Fibroblast of gingiva (primary cell): Measurements from ENCODE around the gene KCNQ2.
"Not testable (repeated sequence)": the region's sequence is repeated elsewhere in the genome, so short reads cannot be mapped to it uniquely, and the experiment has no call there.

Source experiments
- DNase-seq: peaks from one replicate; pipeline ENCODE4 v3.0.0-alpha.2; 2011; ENCODE audit warnings: low read depth

The KCNQ2 gene

DNA sequence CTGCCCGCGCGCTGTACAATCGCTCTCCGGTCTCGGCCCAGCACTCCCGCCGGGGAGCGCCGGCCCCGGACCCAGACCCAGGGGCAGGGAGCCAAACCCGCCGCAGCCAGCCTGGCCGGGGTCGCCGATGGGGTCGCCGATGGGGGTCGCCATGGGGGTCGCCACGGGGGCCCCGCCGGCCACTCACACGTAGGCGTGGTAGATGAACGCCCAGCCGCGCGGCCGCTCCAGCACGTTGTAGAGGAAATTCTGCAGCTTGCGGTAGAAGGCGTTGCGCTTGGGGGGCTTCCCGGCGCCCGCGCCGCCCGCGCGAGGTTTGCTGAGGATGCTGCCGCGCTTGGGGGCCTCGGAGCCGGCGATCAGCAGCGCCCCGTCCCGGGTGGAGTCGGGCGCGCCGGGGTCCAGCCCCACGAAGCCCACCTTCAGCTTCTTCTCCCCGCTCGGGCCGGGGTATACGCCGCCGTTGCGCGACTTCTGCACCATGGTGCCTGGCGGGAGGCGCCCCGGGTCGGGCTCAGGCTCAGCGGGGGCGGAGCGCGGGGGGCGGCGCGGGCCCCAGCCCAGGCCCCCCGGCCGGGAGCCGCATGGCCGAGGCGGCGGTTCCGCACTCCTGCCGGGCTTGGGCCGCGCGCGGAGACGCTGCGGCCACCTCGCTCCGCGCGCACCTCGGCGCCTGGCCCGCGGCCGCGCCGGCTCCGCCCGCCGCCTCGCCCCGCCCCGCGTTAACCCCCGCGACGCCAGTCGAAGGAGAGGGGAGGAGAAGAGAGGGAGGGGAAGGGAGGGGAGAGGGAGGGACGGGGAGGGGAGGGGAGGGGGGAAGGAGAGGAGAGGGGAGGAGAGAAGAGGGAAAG lies at the start of gene KCNQ2:
Gene KCNQ2, minus strand, starts transcription at position 675 of the 851 bp plus-strand sequence. Its CDS starts 192 bp downstream, at position 483.
- DNase-seq, result no peak

DNA sequence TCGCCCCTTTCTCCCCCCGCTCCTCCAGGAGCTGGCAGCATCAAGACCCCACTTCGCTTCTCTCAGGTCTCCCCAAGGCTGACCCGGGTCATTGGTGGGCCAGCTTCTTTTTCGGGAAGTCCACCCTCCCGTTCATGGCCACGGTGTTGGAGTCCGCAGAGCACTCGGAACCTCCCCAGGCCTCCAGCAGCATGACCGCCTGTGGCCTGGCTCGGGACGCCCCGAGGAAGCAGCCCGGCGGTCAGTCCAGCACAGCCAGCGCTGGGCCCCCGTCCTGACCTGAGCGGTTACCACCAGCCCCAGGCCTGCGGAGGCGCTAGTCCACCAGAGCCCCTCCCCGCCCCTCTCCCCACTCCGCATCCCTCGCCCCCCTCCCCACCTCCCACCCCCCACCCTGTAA lies 49.1 kb upstream of the KCNQ2 start:
- DNase-seq, result no peak

DNA sequence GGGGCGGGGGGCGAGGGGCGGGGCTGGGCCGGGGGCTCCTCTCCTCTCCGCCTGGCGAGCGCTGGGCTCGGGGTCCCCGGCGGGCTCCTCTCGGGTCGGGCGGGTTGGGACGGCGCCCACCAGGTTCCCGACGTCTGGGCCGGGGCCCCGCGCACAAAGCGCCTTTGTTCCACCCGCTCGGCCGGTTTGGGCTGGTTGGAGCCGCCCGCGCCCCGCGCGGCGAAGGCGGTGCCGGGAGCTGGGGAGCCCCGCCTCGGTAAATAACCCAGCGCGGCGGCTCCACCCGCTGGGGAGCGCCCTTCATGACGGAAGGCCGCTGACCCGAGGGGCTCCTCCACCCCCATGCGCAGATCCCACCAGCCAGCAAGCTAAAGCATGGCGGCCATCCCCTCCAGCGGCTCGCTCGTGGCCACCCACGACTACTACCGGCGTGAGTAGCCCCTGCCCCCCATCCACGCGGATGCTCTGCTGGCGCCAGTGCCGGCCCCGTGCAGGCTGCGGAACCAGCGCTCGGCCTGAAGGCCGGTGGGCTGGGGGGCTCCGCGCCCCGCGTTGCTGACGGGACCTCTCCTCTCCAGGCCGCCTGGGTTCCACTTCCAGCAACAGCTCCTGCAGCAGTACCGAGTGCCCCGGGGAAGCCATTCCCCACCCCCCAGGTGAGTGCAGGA lies 48.6 kb upstream of the KCNQ2 start:
- DNase-seq, result peak; percentile 42

DNA sequence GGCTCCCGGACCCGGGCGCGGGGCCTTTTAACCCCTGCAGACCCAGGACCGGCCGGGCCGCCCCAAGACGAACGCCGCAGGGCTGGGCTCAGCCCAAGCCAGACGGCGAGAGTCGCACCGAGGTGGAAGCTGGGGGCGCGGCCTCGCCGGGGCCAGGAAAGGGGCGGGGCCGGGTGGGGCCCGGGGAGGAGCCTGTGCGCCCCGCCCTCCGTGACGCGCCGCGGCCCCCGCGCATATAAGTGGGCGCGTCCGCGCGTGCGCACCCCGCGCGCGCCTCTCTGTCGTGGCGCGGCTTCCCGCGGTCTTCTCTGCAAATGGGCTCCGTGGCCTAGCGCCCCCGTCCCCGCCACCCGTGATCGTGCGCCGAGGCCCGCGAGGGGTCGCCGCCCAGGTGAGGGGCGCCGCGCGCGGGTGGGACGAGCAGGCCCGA lies 48.1 kb upstream of the KCNQ2 start, which contains the start of gene PPDPF:
Gene PPDPF, plus strand, starts transcription at position 262 of the 430 bp plus-strand sequence. CDS start 544 bp downstream, outside the sequence.
- DNase-seq, result peak; percentile 76

GRCh38 chr20:63519668-63520503 lies 47.4 kb upstream of the KCNQ2 start:
- peak; percentile 34 for DNase-seq

DNA sequence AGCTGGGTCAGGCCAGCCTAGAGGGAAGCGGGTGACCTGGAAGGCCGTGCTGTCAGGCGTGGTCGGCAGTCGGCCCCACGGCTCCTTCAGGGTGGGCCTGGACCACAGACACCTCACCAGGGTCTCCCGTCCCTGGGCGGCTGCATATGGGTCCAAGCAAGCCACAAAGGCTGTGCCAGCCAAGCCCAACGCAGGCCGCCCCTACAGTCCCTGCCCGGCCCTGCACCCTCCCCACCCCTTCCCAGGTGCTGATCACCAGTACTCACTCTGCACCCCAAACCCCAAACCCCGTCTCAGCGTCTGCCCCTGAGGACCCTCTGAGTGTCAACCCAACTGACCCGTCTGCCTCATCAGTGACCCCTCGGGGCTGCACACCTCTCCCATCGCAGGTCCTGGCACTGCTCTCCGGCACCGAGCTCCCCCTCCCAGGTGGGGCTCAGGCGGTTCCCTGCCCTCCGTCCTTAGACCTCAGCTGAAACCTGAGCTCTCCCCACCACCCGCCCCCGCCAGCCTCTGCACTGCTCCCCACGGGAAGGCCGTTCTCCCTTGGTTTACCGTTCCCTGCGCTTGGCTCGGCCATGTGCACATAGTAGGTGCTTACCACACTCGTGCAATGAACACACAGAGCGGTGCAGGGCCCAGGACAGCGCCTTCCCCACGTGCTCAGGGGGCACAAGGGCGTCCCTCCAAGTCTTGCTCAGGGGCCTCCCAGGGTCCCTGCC lies 46.7 kb upstream of the KCNQ2 start:
- DNase-seq, result no peak

- no peak for DNase-seq
Observed at GRCh38 chr20:63518351-63518861, 46.0 kb upstream of the KCNQ2 start.

- no peak for DNase-seq
Observed at GRCh38 chr20:63517376-63518309, 45.2 kb upstream of the KCNQ2 start.

DNA sequence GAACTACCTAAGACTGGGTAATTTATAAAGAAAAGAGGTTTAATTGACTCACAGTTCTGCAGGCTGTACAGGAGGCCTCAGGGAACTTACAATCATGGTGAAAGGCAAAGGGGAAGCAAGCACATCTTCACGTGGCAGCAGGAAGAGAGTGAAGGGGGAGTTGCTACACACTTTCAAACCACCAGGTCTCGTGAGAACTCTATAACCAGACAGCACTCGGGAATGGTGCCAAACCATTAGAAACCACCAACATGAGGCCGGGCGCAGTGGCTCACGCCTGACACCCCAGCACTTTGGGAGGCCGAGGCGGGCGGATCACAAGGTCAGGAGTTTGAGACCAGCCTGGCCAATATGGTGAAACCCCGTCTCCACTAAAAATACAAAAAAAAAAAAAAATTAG lies 42.1 kb upstream of the KCNQ2 start:
- not testable (repeated sequence) for DNase-seq

DNA sequence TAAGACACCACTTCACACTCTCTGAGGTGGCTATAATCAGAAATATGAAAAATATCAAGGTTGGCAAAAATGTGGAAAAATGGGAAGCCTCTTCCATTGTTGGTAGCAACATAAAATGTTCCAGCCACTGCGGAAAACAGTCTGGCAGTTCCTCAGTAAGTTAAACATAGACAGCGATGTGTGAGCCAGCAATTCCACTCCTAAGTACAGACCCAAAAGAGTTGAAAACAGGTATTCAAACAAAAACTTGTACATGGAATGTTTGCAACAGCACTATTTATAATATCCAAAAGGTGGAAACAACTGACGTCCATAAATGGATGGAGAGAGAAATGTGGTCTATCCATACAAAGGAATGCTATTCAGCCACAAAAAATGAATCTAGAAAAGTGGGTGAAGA lies 40.8 kb upstream of the KCNQ2 start:
- DNase-seq, result no peak

DNA sequence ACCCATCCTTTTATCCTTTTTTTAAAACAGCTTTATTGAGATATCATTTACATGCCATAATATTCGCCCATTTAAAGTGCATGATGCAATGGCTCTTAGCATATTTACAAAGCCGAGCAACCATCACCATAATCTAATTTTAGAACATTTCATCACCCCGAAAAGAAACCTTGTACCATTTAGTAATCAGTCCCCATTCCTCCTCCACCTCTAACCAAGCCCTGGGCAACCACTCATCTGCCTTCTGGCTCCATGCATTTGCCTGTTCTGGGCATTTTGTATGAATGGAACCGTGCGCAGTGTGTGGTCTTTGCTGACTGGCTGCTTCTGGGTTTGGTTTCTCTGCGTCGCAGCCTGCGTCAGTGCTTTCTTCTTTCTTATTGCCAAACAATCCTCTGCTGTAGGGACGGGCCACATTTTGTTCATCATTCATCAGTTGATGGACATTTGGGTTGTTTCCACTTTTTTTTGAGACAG lies 36.7 kb upstream of the KCNQ2 start:
- peak; percentile 21 for DNase-seq

DNA sequence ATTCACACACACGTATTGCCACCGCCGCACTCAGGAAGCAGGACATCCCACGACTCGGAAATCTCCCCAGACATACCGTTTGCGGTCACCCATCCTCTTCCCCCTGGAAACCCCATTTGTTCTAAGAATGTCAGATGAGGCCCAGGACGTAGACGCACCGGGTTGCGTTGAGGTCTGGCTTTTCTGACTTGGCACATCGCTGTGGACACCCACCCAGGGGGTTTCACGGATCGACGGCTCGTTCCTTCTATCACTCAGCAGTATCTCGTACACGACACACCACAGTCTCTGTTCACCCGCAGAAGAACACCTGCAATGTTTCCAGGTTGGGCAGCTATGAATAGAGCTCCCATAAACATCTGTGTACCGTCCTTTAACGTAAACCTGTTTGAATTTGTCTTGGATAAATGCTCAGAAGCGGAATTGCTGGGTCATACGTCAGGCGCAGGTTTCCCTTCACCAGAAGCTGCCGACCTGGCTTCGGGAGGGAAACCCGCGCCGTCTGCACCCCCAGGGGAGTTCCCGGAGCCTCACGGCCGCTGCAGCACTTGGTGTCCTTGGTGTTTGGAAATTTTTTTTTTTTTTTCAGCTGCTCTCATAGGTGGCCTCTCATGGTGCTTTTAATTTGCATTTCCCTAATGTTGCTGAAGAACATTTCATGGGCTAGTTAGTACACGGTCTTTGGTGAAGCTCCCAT lies 35.8 kb upstream of the KCNQ2 start:
- DNase-seq, result no peak

DNA sequence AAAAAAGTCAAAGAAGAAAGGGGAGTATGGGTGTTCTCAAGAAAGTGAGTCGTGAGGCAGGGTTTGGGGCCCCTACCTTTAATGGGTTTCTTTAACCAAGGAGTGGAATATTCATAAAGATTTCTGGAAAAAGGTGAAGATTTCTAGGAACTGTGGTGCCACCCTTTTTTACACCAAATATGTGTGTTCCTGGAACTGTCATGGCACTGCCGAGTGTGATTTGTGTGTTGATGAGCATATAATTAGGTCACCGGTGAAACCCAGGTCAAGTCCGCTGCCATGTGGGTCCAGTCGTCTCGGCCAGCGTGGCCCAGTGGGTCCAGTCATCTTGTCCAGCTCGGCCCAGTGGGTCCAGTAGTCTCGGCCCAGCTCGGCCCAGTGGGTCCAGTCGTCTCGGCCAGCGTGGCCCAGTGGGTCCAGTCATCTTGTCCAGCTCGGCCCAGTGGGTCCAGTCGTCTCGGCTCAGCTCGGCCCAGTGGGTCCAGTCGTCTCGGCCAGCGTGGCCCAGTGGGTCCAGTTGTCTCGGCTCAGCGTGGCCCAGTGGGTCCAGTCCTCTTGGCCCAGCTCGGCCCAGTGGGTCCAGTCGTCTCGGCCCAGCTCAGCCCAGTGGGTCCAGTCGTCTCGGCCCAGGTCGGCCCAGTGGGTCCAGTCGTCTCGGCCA lies 34.8 kb upstream of the KCNQ2 start:
- DNase-seq, result no peak

DNA sequence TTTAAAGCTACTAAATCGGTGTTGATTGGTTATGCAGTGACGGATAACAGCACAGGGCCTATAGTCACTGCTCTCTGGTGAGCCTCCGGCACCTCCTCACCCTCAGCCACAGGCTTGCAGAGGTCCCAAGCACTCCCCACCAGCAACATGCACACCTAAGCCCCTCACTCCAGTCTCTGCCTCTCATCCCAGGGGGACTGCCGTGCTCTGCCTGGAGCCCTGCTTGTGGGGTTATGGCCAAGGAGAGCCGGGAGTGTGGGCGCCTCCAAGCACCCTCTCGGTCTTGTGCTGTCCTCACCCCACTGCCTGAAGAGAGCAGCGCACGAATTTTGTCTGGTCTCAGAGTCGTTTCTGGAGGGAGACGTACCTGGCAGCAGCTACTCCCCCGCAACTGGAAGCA lies 33.3 kb upstream of the KCNQ2 start:
- DNase-seq, result no peak

- DNase-seq, result no peak
Observed at GRCh38 chr20:63505281-63505680, 32.8 kb upstream of the KCNQ2 start.

DNA sequence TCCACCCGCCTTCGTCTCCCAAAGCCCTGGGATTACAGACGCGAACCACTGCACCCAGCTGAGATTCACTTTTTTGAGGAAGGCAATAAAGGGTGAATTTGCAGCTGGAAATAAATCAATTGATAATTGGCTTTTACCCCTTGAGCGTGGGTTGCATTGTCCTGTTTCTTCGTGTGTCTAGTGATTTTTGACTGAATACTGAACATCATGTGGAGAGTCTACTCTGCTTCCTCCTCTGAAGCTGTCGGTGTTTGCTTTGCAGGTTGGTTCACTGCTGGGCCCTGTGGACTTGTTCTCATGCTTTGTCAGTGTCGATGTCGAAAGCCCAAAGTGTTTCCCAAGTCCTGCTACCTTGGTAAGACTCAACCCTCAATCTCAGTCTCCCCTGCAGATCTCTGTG lies 32.2 kb upstream of the KCNQ2 start:
- no peak for DNase-seq

GRCh38 chr20:63503524-63503923 lies 31.1 kb upstream of the KCNQ2 start:
- no peak for DNase-seq

DNA sequence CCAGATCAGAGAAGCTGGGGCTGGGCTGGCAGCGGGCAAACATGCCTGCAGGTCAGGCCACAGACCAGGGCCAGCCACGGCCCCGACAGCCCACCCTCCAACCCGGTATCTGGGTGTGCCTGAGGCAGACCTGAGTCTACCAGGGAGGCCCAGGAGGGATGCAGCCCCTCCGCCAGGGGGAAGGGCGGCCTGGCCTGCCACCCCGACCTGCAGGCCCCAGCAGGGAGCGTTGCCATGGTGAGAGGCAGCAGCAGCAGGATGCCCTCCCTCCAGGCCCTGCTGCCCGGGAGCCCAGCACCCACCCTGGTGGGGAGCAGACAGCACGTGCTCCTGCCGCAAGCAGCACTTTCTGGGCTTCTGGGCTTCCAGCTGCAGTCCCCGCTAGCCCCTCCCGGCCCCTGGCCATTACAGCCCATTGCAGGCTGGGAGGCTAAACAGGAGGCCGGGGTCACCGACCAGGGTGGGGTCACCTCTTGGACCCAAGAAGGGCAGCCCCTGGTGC lies 30.3 kb upstream of the KCNQ2 start:
- no peak for DNase-seq
